Natural killer cell treated with Interleukin-12 subunit alpha and Interleukin-12 subunit beta and Interleukin-15 and Interleukin-18, amount 100 ng/mL, for 72 hours (primary cell): ENCODE measurements around the gene TSPAN6. TPM values are rescaled to one million over a fixed set of nuclear protein-coding genes. Genes with fewer than 3 reads are reported as not detected.

ENCODE experiments used
- ATAC-seq, 2 donors: fragments of 150-1000 bp; cut with Tn5 transposase in 1 of 2; sonication (Bioruptor Pico), chemical (Tn5 transposase) in 1 of 2; 2 replicates each; pipeline ENCODE4 v1.10.0; 2021
- DNase-seq: peaks from one replicate; pipeline ENCODE4 v3.0.0; 2022; ENCODE audit warnings: low spot score
- H3K27ac Mint-ChIP-seq, 2 donors: 1 replicate in 1 of 2; 2 replicates in 1 of 2; pipeline ENCODE4 v1.8.0; 2022; ENCODE audit warnings: mixed read lengths in 2 of 2, mild to moderate bottlenecking in 1 of 2, moderate library complexity in 1 of 2
- H3K27me3 Mint-ChIP-seq, 2 donors: 1 replicate in 1 of 2; 2 replicates in 1 of 2; pipeline ENCODE4 v1.8.0; 2022; ENCODE audit warnings: mixed read lengths in 2 of 2
- H3K36me3 Mint-ChIP-seq: one replicate; pipeline ENCODE4 v1.8.0; 2022; ENCODE audit warnings: mixed read lengths
- H3K4me1 Mint-ChIP-seq, 2 donors: 1 replicate in 1 of 2; 2 replicates in 1 of 2; pipeline ENCODE4 v1.8.0; 2022; ENCODE audit warnings: low read depth in 2 of 2, mixed read lengths in 2 of 2, mild to moderate bottlenecking in 1 of 2
- H3K4me3 Mint-ChIP-seq: one replicate; pipeline ENCODE4 v1.8.0; 2022; ENCODE audit warnings: mixed read lengths
- H3K9me3 Mint-ChIP-seq: 2 replicates; pipeline ENCODE4 v1.8.0; 2022; ENCODE audit warnings: mixed read lengths
- total RNA-seq, 2 donors: library from RNA; stranded (reverse); gene quantifications; one replicate each; pipeline ENCODE4 v1.2.3, GENCODE V29; 2022

TSPAN6 gene
- total RNA-seq, 2 donors from 2014 or later: not detected

DNA sequence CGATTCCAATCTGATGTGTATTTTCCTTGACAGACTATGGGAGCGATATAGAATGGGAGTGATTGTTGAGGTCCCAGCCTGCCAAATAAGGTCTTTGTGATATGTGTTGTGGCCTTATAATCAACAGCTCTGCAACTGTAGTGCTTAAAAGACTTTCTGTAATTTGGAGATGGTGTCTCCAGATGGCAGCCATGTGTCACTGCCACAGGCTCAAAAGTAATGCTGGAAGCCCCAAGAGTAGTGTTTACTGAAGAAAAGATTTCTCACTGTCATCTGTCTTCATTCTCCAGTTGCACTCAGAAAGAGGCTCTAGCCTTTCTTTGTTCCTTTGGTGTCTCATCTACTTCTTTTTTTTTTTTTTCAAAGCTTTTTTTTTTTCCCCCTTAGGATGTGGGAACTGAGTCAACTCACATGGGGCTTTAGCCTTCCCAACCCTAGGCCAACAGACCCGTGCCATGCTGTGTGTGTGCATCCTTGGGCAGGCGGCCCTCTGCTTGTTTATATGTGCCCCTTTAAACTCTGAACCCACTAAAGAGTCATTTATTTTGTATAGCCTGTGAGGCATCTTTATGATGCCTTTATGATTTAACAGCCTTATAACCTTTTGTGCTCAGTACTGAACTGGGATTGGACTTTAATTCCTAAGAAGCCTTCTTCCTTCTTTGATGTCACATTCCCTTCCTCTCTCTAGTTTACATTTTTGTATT lies 23.0 kb upstream of the TSPAN6 start:
- ATAC-seq: no peak
- no peak for DNase-seq
- H3K9me3 Mint-ChIP-seq: no peaks in the 10 kb centered on the region
- no peaks in the 10 kb centered on the region for H3K36me3 Mint-ChIP-seq
- H3K27me3 Mint-ChIP-seq: peaks cover 0 to 18% of the 10 kb centered on the region in 2 donors
- H3K4me1 Mint-ChIP-seq: no peaks in the 10 kb centered on the region
- H3K4me3 Mint-ChIP-seq: no peak overlapping the region
- H3K27ac Mint-ChIP-seq: no peak overlapping the region

DNA sequence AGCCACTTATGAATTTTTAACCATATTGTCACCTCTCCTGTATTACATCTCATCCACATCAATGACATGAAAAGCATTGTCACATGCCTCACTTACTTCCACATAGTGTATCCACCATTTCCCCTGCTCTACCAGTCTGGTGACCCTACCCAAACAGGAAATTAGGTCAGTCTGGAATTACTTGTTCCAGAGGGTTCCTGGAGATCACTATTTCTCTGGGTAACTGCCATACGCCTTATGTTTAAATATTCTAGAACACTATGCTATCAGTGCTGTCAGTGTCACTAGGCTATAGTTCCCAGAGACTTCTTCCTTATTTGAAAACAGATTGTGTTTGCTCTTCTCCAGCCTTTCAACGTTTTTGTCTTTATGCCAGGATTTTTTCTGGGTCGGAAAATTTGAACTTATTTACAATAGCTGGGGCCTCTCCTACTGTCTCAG lies 22.4 kb upstream of the TSPAN6 start:
- H3K36me3 Mint-ChIP-seq: no peaks in the 10 kb centered on the region
- no peaks in the 10 kb centered on the region for H3K4me1 Mint-ChIP-seq
- DNase-seq (no peak), ATAC-seq (no peak)
- H3K4me3 Mint-ChIP-seq: no peak overlapping the region
- H3K27ac Mint-ChIP-seq: no peak overlapping the region
- no peaks in the 10 kb centered on the region for H3K9me3 Mint-ChIP-seq
- H3K27me3 Mint-ChIP-seq: peaks cover 0 to 18% of the 10 kb centered on the region in 2 donors

DNA sequence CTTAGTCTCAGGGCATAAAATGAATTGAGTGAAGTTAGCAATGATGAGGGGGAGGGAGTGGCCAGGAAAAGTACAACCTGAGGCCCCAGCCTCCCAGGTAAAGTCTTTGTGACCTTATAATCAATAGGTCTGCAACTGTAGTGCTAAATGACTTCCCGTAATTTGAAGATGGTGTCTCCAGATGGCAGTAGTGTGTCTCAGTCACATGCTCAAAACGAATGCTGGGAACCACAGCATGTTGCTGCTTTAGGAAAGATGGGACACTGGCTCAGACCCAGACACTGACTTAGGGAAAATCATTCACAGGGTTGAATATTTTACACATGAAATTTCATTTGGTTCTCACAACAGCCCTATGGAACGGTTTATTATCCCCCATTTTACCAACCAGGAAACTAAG lies 17.7 kb upstream of the TSPAN6 start:
- ATAC-seq (no peak), DNase-seq (no peak)
- Mint-ChIP-seq H3K4me3 (no peak overlapping the region), H3K4me1 (no peaks in the 10 kb centered on the region), H3K27ac (no peak overlapping the region), H3K36me3 (no peaks in the 10 kb centered on the region), H3K27me3 (peaks cover 9 to 18% of the 10 kb centered on the region in 2 donors), H3K9me3 (no peaks in the 10 kb centered on the region)

DNA sequence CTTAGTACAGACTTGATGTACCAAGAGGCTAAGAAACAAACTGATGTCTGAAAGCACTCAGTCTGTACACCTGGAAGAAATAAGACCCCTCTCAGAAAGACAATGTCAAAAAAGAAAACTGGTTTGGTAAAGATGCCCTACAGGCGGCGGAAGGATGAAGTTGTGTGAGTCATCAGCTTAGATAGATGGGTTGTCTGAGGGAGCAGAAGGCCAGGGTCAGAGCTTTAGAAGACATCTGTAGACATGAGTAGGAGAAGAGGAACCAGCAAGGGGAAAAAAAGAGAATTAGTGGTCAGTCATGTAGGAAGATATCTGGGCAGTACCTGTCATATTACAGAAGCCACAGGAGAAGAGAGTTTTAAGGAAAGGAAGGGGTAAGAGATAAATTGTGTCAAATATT lies 15.7 kb upstream of the TSPAN6 start:
- H3K9me3 Mint-ChIP-seq: no peaks in the 10 kb centered on the region
- peaks cover 9 to 12% of the 10 kb centered on the region in 2 donors for H3K27me3 Mint-ChIP-seq
- DNase-seq: no peak
- H3K4me3 Mint-ChIP-seq: no peak overlapping the region
- no peak overlapping the region for H3K27ac Mint-ChIP-seq
- no peaks in the 10 kb centered on the region for H3K4me1 Mint-ChIP-seq
- no peaks in the 10 kb centered on the region for H3K36me3 Mint-ChIP-seq
- ATAC-seq: no peak

DNA sequence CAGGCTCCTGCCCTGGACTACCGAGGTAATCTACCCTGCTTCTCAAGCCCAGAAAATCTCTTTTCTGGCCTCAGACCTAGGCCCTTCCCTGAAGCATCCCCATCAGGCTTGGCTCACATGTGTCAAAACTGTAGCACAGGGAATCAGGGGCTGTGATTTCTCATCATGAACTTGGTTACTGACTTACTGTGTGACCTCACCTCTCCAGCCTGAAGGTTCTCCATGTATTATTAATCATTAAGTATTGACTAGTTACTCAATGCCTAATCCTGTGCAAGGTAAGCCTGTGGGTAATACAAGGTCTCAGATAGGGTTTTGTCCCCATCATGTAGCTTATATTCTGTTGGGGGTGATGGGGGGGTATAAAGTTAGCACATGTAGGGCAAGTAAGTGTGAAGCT lies 14.2 kb upstream of the TSPAN6 start:
- no peak overlapping the region for H3K27ac Mint-ChIP-seq
- H3K9me3 Mint-ChIP-seq: no peaks in the 10 kb centered on the region
- H3K4me3 Mint-ChIP-seq: no peak overlapping the region
- H3K4me1 Mint-ChIP-seq: no peaks in the 10 kb centered on the region
- DNase-seq: no peak
- no peaks in the 10 kb centered on the region for H3K36me3 Mint-ChIP-seq
- ATAC-seq: no peak
- peaks cover 9 to 13% of the 10 kb centered on the region in 2 donors for H3K27me3 Mint-ChIP-seq

DNA sequence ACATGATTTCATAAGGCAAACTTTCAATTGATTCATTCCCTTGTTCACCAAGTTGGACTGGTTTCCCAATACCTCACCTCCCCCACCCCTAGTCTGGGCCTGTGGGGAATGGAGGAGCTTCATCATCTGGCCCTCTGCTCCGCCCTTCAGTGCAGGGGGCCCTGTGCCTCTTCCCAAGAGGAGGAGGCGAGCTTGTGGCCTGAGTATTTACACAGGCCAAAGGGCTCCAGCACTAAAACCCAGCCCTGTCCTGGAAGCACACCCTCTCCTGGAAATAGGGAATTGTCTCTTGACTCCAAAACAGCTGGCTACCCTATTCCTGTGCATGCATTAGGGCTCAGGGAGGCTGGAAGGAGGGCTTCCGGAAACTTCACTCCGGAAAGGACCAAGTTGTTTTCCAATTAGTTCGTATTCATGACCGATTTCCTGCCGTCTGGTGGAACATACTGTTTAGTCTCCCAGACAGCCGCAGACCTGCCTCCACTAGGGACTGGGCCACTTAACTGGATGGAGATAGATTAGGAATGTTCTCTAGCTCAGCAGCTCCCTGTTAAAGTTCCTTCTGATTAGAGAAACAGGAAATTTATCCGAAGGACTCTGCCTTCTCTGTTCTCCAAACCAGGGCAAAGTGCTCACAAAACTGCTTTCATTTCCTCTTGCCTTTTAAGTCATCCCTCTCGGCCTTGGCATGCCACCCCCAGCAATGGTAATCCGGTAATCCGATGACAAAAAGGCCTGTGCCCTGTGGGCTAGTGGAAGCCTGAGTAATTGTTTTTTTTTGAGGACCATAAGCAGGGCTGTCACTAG lies 13.1 kb upstream of the TSPAN6 start:
- no peaks in the 10 kb centered on the region for H3K9me3 Mint-ChIP-seq
- no peak for DNase-seq

DNA sequence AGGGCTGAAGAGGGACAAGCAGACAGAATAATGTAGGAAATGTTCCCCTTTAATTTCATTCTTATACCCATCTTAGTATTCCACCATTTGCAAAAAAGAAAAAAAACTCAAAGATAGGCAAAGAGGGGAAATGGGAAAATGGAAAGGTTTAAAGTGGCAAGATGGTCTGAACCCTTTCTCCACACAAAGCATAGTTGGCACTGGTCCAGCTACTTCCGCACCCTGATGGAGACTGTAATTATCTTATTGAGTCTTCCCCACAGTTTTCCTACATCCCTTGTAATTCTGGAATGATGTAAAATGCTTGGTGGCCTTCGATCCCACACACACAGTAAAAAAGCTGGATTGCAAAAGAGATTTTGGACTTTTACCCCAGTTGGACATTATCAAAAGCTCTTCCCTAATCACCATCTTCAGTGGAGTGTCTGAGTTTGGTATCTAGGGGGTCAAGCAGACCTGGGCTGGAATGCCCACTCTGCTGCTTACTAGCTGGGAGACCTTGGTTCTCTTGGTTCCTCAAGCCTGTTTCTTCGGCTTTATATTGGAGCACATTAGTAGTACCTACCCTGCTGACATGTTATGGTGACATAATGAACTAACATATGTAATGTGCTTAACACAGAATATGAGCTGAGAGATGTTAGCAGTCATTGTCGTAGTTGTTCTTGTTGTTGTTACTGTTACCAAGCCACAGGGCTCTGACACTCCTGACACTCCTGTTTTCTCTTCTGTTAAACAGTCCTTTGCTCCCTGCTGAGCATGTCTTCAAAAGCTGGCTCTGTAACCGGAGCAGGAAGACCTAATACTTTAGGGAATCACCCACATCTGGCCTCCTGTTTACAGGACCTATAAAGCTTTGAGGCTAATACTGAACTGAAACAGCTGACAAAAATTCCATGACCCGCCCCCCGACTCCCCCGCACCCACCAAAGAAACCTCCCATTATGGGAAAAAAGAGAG lies 12.1 kb upstream of the TSPAN6 start:
- Mint-ChIP-seq H3K27ac (no peak overlapping the region), H3K36me3 (no peaks in the 10 kb centered on the region), H3K4me1 (no peaks in the 10 kb centered on the region), H3K4me3 (no peak overlapping the region), H3K27me3 (peaks cover 22 to 24% of the 10 kb centered on the region in 2 donors), H3K9me3 (no peaks in the 10 kb centered on the region)
- DNase-seq (no peak), ATAC-seq (no peak)

More for the DNA sequence above, 13.1 kb upstream of the TSPAN6 start:
- Mint-ChIP-seq H3K36me3 (no peaks in the 10 kb centered on the region), H3K4me3 (no peak overlapping the region), H3K27ac (no peak overlapping the region), H3K4me1 (no peaks in the 10 kb centered on the region), H3K27me3 (peaks cover 14 to 16% of the 10 kb centered on the region in 2 donors)
- no peak for ATAC-seq

DNA sequence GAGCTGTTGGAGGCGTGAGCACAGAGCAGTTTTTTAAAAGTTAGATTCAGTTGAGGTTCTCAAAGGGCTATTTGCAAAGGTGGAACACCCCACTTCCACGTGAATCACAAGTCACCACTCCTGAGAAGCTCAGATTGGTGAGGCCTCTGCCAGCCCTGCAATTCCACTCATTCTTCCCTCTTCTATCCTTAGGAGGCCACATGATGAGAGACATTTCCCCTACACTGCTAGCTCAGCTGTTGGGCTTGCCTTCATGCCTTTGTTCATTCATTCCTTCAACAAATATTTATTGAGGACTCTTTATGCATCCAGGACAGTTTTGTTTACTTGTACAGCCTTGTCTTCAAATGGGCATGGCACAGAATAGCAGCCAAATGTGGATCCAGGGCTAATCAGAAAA lies 11.1 kb upstream of the TSPAN6 start:
- no peak overlapping the region for H3K27ac Mint-ChIP-seq
- no peak for DNase-seq
- no peak overlapping the region for H3K4me3 Mint-ChIP-seq
- H3K9me3 Mint-ChIP-seq: no peaks in the 10 kb centered on the region
- H3K36me3 Mint-ChIP-seq: no peaks in the 10 kb centered on the region
- ATAC-seq: no peak
- peaks cover 15 to 16% of the 10 kb centered on the region in 2 donors for H3K27me3 Mint-ChIP-seq
- no peaks in the 10 kb centered on the region for H3K4me1 Mint-ChIP-seq

DNA sequence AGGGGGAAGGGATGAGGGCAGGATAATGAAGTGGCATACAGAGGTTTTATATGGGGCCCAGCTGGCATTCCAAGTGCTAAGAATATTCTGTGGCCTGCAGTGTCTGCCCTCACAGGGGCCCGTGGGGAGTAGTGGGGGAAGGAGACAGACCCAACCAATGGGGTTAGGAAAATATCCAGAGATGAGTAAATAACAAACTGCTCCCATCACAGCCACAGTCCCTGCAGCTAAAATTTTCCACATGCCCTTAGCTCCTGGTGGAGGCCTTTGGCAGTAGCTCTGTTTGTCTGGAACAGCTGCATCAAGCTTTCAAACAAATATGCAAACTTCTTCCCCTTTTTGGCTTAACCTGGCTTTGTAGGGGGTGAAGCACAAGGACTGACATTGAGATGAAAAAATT lies 10.5 kb upstream of the TSPAN6 start:
- Mint-ChIP-seq H3K36me3 (no peaks in the 10 kb centered on the region), H3K4me3 (no peak overlapping the region), H3K9me3 (no peaks in the 10 kb centered on the region), H3K27ac (no peak overlapping the region), H3K4me1 (no peaks in the 10 kb centered on the region), H3K27me3 (peaks cover 20% of the 10 kb centered on the region in 2 donors)
- no peak for DNase-seq
- ATAC-seq: no peak

DNA sequence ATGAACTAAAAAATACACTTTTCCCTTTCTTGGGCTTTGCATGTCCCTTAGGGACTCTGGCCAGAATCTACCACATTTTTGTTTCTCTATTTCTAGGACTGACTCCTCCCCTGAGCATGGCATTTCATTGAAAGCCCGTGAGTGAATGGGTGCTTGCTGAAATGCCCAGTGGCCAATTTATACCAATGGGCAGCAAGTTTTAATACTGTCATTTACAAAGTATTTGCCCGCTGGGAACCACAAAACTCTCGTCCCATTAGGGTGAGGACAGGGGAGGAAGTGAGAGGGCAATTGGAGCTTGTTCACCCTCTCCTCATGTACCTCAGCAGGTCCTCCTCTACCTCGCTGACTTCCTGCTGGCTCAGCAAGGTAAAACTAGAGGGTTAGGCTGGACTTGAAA lies 8.5 kb upstream of the TSPAN6 start:
- Mint-ChIP-seq H3K27me3 (peaks cover 26 to 36% of the 10 kb centered on the region in 2 donors), H3K36me3 (no peaks in the 10 kb centered on the region), H3K4me1 (no peaks in the 10 kb centered on the region), H3K27ac (no peak overlapping the region), H3K4me3 (no peak overlapping the region), H3K9me3 (no peaks in the 10 kb centered on the region)
- ATAC-seq (no peak), DNase-seq (no peak)

DNA sequence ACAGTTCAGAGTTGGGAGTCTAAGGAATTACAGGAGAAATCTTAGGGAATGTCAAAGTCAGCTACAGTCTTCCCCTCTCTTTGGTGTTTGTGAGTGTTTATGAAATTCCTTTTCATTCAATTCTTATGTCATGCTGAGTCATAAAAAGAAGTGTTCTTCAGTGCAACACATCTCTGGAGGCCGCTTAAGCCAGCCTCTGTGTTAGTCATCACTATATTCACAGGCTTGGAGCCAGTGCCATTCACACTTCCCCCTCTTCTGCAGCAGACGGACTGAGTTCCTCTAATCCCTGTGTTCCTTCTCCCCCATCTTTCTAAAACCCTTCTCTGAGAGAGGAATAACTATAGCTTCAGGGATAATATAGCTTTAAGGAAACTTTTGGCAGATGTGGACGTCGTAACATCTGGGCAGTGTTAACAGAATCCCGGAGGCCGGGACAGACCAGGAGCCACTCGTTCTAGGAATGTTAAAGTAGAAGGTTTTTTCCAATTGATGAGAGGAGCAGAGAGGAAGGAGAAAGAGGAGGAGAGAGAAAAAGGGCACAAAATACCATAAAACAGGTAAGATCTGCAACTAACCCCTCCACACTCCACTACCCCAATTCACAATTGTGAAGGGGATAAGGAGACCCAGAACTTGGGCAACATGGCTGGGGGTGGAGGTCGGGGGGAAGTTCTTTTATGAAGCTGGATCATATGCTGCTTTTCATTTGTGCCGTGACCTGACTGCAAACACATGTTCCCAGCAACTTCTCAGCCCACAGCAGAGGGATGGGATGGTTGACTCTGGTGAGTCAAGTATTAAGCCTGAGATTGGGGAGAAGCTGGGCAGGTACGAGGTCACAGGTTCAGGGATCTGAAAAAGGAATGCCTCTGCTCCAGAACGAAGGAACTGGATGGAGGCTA lies 7.6 kb upstream of the TSPAN6 start, which contains the start of gene SRPX2:
SRPX2 (plus strand) TSS at position 244 of the 905 bp plus-strand sequence. CDS start 2,124 bp downstream, outside the sequence.
- Mint-ChIP-seq H3K4me3 (no peak within 1 kb of the TSS), H3K9me3 (no peaks in the 10 kb centered on the region), H3K4me1 (no peaks in the 10 kb centered on the region), H3K27ac (no peak within 1 kb of the TSS), H3K36me3 (no peaks in the 10 kb centered on the region), H3K27me3 (peaks cover 32 to 45% of the 10 kb centered on the region in 2 donors)
- ATAC-seq (no peak), DNase-seq (no peak)

DNA sequence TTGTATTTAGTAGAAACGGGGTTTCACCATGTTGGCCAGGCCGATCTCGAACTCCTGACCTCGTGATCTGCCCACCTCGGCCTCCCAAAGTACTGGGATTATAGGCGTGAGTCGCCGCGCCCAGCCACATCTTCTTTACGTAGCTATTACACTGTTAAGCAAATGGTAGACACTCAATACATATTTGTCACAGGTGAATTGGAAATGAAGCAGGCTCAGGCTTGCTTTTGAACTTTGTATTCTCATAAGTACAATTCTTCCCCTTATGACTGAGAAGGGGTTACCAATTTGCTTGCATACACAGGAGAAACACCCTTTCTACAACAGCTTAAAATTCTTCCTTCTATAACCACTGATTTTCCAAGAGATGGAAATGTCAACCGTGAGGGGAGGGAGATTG lies 6.6 kb upstream of the TSPAN6 start:
- H3K27ac Mint-ChIP-seq: no peak overlapping the region
- no peak overlapping the region for H3K4me3 Mint-ChIP-seq
- ATAC-seq (no peak), DNase-seq (no peak)
- H3K9me3 Mint-ChIP-seq: no peaks in the 10 kb centered on the region
- no peaks in the 10 kb centered on the region for H3K36me3 Mint-ChIP-seq
- H3K27me3 Mint-ChIP-seq: peaks cover 34 to 45% of the 10 kb centered on the region in 2 donors
- no peaks in the 10 kb centered on the region for H3K4me1 Mint-ChIP-seq

DNA sequence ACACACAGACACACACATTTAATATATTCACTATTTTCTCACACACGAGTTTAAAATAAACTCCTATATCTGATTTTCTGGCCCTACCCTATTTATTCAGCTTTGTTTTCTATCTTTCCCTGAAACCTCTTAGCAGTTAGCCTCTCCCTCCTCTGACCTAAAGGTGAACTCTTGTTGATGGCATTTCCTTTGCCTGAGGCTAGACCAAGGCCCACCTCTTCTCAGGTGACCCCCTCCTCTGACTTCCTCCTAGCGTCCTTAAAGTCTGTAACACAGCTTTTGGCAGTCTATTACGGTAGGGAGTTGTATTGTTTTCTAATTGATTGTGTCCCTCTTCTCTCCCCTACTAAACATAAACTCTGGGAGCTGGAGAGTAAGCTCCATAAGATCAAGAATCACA lies 5.7 kb upstream of the TSPAN6 start:
- ATAC-seq (no peak), DNase-seq (no peak)
- Mint-ChIP-seq H3K27ac (no peak overlapping the region), H3K36me3 (no peaks in the 10 kb centered on the region), H3K9me3 (no peaks in the 10 kb centered on the region), H3K27me3 (peaks cover 34 to 45% of the 10 kb centered on the region in 2 donors), H3K4me1 (no peaks in the 10 kb centered on the region), H3K4me3 (no peak overlapping the region)
